T1000 (cell line): ENCODE results near the gene KLRD1.
"Not testable (repeated sequence)": the region's sequence is repeated elsewhere in the genome, so short reads cannot be mapped to it uniquely, and the experiment has no call there.

ENCODE experiments used
- DNase-seq: peaks from one replicate; lab custom pipeline; 2025; ENCODE audit warnings: mixed read lengths; lab: John Stamatoyannopoulos, UW

Gene KLRD1

GRCh38 chr12:10307630-10308029, at the start of gene KLRD1:
Gene KLRD1 (plus strand): TSS chr12:10307870. CDS start chr12:10308078, 208 bp downstream.
- DNase-seq = no peak

- DNase-seq = no peak
These were observed 46.7 kb upstream of the KLRD1 start for GRCh38 chr12:10260927-10261326.

- DNase-seq = no peak
These were observed 39.6 kb upstream of the KLRD1 start for GRCh38 chr12:10268037-10268436.

- no peak for DNase-seq
These were observed 35.2 kb upstream of the KLRD1 start for GRCh38 chr12:10272467-10272866.

- no peak for DNase-seq
These were observed 30.9 kb upstream of the KLRD1 start for GRCh38 chr12:10276774-10277173.

- DNase-seq = no peak
These were observed 29.6 kb upstream of the KLRD1 start for GRCh38 chr12:10278104-10278503.

GRCh38 chr12:10279937-10280336, 27.7 kb upstream of the KLRD1 start:
- DNase-seq = no peak

- DNase-seq = no peak
These were observed 24.6 kb upstream of the KLRD1 start for GRCh38 chr12:10283027-10283426.

GRCh38 chr12:10285919-10286318, 21.8 kb upstream of the KLRD1 start:
- no peak for DNase-seq

- DNase-seq = no peak
These were observed 18.5 kb upstream of the KLRD1 start for GRCh38 chr12:10289005-10289754.

- no peak for DNase-seq
These were observed 16.6 kb upstream of the KLRD1 start for GRCh38 chr12:10291030-10291429.

GRCh38 chr12:10293151-10293550, 14.5 kb upstream of the KLRD1 start:
- no peak for DNase-seq

GRCh38 chr12:10293570-10294227, 14.0 kb upstream of the KLRD1 start:
- no peak for DNase-seq

- no peak for DNase-seq
These were observed 6.6 kb upstream of the KLRD1 start for GRCh38 chr12:10301103-10301502.

GRCh38 chr12:10304161-10304574, 3.5 kb upstream of the KLRD1 start:
- peak; percentile 11 for DNase-seq

- no peak for DNase-seq
These were observed 2.3 kb upstream of the KLRD1 start for GRCh38 chr12:10305411-10305810.

- no peak for DNase-seq
These were observed 3.5 kb downstream of the KLRD1 start for GRCh38 chr12:10310926-10311720.

- no peak for DNase-seq
These were observed 11.7 kb downstream of the KLRD1 start for GRCh38 chr12:10319388-10319787.

- DNase-seq = no peak
These were observed 13.0 kb downstream of the KLRD1 start for GRCh38 chr12:10320643-10321042.

- not testable (repeated sequence) for DNase-seq
These were observed 21.0 kb downstream of the KLRD1 start for GRCh38 chr12:10328691-10329090.

GRCh38 chr12:10331642-10332239, 24.1 kb downstream of the KLRD1 start:
- no peak for DNase-seq

GRCh38 chr12:10336196-10336595, 28.5 kb downstream of the KLRD1 start:
- DNase-seq = not testable (repeated sequence)
